HT1080 (cell line): ENCODE measurements around the gene BMPER. TPM values are rescaled to one million over a fixed set of nuclear protein-coding genes. Genes with fewer than 3 reads are reported as not detected.
A peak's percentile ranks its signal among the peaks of the same experiment; 100 is the strongest.

Experiments used
- DNase-seq: peaks from one replicate; pipeline ENCODE4 v3.0.0-alpha.2; 2015; ENCODE audit warnings: low read depth
- total RNA-seq: library from RNA; depleted of rRNA; stranded (reverse); fragments of >200 nt; shearing (Covaris generic); gene quantifications from 2 replicates; pipeline ENCODE4 v1.2.3, GENCODE V29; 2014

The BMPER gene
- total RNA-seq, 1 experiment from 2014 or later, result 3.8 TPM

DNA sequence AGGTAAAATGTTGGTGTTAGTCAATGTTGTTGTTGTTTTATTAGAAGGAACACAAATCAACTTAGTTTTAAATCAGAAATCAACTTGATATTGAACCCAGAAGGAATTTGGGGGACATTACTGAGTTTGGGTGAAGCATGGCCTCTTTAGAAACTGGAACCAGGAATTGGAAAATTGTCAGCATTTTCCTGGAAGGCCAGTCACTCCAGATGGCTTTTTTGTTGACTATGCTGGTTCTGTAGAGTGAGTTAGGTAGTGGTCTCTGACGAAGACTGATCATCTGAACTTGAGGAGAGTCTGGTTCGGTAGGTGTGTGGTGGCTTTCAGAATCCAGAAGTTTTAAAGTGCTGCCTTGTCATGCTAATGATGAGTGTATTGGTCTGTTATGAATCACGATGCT is 111.5 kb downstream of the BMPER start:
- DNase-seq, result no peak

DNA sequence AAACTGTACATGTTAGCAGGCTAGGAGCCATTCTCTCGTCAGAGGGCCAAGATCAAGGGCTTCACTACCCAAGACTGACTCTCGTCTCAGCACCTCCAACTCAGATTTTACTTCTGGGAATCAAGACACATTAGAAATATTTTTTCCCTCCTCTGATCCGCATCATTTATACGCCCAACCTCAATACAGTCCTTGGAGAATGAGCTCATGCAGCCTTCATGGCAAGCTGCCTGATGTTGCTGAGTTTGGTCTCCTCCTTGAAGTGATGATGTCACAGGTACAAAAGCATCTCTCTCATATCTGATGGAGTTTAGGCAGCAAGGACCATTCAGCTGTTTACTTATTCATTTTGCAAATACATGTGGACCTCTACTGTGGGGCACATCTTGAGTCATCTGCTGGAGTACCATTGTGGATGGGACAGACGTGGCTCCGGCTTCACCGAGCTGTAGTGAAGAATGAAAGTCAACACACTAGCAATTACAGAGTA is 114.0 kb downstream of the BMPER start:
- no peak for DNase-seq

DNA sequence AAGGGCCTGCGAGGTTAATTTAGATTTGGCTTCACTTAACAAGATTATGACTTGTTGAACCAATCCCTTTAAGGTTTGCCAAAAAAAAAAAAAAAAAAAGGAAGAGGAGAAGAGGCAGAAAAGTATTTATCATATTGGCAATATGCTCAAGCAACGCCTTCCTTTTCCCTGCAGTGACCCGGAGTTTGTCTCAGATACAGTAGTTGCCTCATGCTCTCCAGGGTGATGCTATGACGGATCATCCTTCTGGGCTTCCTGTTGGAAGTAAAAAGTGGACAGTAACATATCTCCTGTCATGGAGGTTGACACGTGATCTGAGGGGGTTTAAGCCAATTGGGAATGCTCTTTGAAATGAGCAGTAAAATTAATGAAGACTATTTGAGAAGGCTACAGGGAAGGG is 117.3 kb downstream of the BMPER start:
- no peak for DNase-seq

- no peak for DNase-seq
Measured at GRCh38 chr7:34025600-34025999, 120.3 kb downstream of the BMPER start.

GRCh38 chr7:34026481-34027190 is 121.3 kb downstream of the BMPER start:
- no peak for DNase-seq

DNA sequence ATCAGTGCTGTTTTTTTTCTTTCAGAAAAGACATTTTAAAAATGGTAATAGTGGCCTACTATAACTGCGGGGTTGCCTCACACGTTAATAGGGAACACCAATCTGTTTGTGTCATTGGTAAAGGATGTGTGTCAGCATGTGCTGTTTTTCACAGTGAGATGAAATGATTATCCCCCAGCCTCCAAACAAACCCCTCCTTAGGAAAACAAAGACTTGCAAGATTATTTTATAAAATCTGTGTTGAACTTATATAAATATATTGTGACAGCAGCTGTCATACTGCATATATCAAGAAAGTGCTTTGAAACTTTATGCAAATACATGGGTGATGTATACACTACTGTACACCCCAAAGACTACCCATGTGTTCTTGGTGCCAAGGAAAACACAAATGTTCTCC is 125.8 kb downstream of the BMPER start:
- DNase-seq, result no peak

GRCh38 chr7:34034728-34035127 is 129.4 kb downstream of the BMPER start:
- DNase-seq, result no peak

GRCh38 chr7:34036051-34036920 is 130.9 kb downstream of the BMPER start:
- peak; percentile 53 for DNase-seq

- DNase-seq, result no peak
Measured at GRCh38 chr7:34036972-34037792, 131.8 kb downstream of the BMPER start.

DNA sequence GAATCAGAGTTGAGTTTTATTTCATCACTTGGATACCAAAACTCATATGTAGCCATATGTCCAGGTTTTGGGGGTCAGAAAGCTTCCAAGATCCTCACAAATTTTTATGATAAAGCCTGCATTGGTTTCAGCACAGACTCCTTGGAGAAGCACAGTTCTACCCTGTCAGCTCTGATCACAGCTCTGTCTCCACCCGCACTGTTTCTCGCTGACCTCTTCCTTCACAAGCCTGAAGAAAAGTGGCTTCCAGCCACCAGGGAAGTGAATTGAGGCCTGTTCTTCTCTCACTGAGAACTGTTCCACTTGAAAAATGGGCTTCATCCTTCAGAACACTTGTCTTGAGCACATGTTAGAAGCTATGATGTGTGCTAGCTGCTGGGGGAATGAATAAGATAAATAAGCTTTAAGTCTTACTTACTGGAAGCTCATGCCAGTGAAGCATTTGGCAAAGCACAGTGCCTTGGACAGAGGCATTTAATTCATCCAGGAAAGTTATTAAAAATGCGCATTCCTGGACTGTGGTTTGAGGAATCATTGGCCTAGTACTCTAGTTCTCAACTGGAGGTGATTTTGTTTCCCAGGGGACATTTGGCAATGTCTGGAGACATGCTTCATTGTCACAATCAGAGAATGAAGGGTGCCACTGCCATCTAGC is 133.6 kb downstream of the BMPER start:
- DNase-seq, result no peak

- no peak for DNase-seq
Measured at GRCh38 chr7:34041707-34042106, 136.4 kb downstream of the BMPER start.

GRCh38 chr7:34042406-34042805 is 137.1 kb downstream of the BMPER start:
- peak; percentile 47 for DNase-seq

- no peak for DNase-seq
Measured at GRCh38 chr7:34043461-34044305, 138.3 kb downstream of the BMPER start.

- DNase-seq, result no peak
Measured at GRCh38 chr7:34044306-34044643, 138.9 kb downstream of the BMPER start.

- DNase-seq, result no peak
Measured at GRCh38 chr7:34044734-34045353, 139.5 kb downstream of the BMPER start.

DNA sequence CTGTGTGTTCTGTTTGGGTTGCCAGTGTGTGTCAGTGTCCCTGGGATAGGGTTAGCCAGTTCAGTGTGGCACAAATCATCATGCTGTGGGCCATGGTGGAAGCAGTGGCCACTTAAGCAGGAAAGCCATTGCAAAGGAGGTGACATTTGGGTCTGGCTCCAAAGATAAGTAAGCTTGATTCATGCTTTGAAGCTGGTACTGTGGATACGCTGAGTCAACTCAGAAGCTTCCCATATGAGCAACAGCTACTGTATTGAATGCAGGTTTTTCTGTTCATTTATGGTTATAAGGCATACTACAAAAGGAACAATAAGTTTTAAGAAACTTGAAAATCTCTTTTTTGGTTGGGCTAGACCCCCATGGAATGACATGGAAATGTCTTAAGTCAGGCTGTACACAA is 143.1 kb downstream of the BMPER start:
- DNase-seq, result no peak

DNA sequence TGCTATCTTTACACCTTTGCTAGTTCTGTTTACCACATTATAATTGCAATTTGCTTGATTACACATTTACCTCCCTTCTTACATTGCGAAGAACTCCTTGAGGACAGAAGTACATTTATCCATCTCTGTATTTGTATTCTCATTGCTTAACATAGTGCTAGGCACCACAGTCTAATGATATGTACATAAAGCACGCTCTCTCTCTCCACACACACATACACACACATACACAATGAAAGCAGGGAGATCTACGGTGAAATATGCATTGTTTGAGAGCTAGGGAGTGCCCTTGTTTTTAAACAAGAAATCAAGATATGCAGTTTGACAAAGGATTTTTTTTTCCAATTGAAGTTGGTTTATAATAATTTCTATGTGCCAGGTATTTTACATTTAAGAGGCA is 148.7 kb downstream of the BMPER start:
- DNase-seq, result no peak

GRCh38 chr7:34057136-34057535 is 151.8 kb downstream of the BMPER start:
- DNase-seq, result no peak

DNA sequence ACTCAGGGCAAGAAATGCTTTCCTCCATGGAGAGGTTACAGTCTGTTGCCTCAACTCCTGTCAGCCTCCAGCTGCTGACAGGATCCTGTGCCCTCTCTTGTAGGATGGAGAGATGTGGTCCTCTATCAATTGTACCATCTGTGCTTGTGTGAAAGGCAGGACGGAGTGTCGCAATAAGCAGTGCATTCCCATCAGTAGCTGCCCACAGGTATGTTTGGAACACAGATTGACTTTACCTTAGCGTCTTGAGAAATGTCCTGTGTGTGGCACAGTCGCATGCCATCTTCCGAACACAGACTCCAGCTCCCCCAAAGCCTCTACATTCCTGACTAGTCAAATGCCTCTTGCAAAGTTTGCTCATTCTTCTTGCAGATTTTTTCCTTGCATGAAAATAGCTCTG is 152.6 kb downstream of the BMPER start:
- no peak for DNase-seq

DNA sequence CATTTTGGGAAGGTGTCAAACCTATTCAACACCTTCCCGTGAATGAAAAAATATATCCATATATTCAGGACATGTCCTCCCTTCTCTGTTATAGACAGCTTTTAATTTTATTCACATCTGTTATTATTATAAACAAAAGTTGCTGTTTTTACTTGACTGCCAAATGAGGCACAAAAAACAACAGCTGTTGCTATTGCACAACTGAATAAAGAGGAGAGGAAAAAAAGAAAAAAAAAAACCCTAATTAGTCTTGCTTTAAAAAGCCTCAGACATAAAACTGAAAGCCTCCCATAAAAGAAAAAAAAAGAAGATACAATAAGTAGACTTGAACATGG is 153.4 kb downstream of the BMPER start:
- DNase-seq, result no peak
